ENCODE data around the gene HAND1. TPM values are rescaled to one million over a fixed set of nuclear protein-coding genes. Genes with fewer than 3 reads are reported as not detected.

Gene HAND1
- total RNA-seq, 4 donors from 2014 or later: not detected

GRCh38 chr5:154437281-154437965 lies 40.6 kb downstream of the HAND1 start:
- H3K36me3 ChIP-seq: peaks cover 2 to 87% (median 3%) of the 10 kb centered on the region in 3 donors
- H3K4me1 ChIP-seq: no peaks in the 10 kb centered on the region
- 93 to 96% methylated on average over 5 of the region's 5 CpGs for WGBS, 2 donors
- TF ChIP-seq POLR2A (IDR thresholded peaks at IDR 0.05) (no peak), CTCF (IDR thresholded peaks at IDR 0.05) (no peak), EP300 (IDR thresholded peaks at IDR 0.05) (no peak)
- H3K4me3 ChIP-seq: no peak overlapping the region
- H3K27ac ChIP-seq: no peak overlapping the region
- no peak for DNase-seq (ENCODE audit: low spot score in 2 of 2)
- no peaks in the 10 kb centered on the region for H3K27me3 ChIP-seq
- no peaks in the 10 kb centered on the region for H3K9me3 ChIP-seq

DNA sequence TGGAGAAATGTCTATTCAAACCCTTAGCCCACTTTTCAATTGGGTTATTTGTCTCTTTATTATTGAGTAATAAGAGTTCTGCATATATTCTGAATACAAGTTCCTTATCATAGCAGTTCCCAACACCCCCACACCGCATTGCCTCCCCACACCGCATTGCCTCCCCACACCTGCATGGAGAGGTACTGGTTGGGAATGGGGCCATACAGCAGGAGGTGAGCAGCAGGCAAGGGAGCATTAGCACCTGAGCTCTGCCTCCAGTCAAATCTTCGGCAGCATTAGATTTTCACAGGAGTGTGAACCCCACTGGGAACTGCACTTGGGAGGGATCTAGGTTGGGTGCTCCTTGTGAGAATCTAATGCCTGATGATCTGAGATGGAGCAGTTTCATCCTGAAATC lies 42.8 kb downstream of the HAND1 start:
- Histone ChIP-seq H3K27me3 (no peaks in the 10 kb centered on the region), H3K4me1 (no peaks in the 10 kb centered on the region), H3K9me3 (no peaks in the 10 kb centered on the region), H3K4me3 (no peak overlapping the region), H3K36me3 (peaks cover 0 to 70% (median 2%) of the 10 kb centered on the region in 3 donors), H3K27ac (no peak overlapping the region)
- 96 to 97% methylated on average over 3 of the region's 3 CpGs for WGBS, 2 donors
- TF ChIP-seq CTCF (IDR thresholded peaks at IDR 0.05) (no peak), EP300 (IDR thresholded peaks at IDR 0.05) (no peak), POLR2A (IDR thresholded peaks at IDR 0.05) (no peak)
- DNase-seq (ENCODE audit: low spot score in 2 of 2): no peak

DNA sequence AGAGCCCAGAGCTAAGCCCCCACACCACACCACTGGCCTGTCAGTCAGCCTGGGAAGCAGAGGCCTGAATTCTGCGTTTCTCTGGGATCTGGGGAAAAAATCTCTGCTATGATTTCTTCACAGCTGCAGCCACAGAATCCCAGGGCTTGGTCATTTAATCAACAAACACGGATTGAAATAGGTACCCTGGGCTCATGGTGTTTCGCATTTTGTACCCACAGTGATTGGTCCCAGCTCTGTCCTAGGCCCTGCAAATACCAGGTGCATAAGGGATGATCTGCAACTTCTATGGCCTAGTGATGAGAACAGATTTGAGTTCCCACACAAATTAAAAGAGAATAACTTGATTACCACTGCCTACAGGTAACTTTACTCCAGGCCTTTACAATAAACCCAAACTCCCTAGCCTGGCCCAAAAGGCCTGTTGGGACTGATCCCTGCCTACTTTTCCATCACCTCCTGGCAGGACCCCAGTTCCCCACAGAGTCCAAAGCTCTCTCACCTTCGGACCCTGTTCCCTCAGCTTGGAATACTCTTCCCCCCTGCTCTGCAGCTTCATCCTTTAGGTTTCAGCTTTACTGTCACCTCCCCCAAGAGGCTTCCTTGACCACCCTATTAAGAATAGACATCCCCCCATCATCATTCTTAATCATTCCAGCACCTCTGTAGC lies 46.9 kb downstream of the HAND1 start:
- TF ChIP-seq CTCF (IDR thresholded peaks at IDR 0.05) (no peak), POLR2A (IDR thresholded peaks at IDR 0.05) (no peak), EP300 (IDR thresholded peaks at IDR 0.05) (no peak)
- 67 to 79% methylated on average over 4 of the region's 4 CpGs for WGBS, 2 donors
- H3K4me1 ChIP-seq: no peaks in the 10 kb centered on the region
- no peak overlapping the region for H3K27ac ChIP-seq
- no peaks in the 10 kb centered on the region for H3K9me3 ChIP-seq
- peaks cover 0 to 2% of the 10 kb centered on the region in 2 donors for H3K27me3 ChIP-seq
- DNase-seq (ENCODE audit: low spot score in 2 of 2): no peak
- H3K36me3 ChIP-seq: peaks cover 0 to 30% (median 0%) of the 10 kb centered on the region in 3 donors
- H3K4me3 ChIP-seq: no peak overlapping the region

GRCh38 chr5:154430466-154430865 lies 47.6 kb downstream of the HAND1 start:
- Histone ChIP-seq H3K4me1 (no peaks in the 10 kb centered on the region), H3K27me3 (peaks cover 0 to 2% of the 10 kb centered on the region in 2 donors), H3K9me3 (no peaks in the 10 kb centered on the region), H3K27ac (no peak overlapping the region), H3K4me3 (no peak overlapping the region), H3K36me3 (peaks cover 0 to 24% (median 0%) of the 10 kb centered on the region in 3 donors)
- 48 to 55% methylated on average over 4 of the region's 4 CpGs for WGBS, 2 donors
- DNase-seq (ENCODE audit: low spot score in 2 of 2): no peak
- TF ChIP-seq EP300 (IDR thresholded peaks at IDR 0.05) (no peak), CTCF (IDR thresholded peaks at IDR 0.05) (no peak), POLR2A (IDR thresholded peaks at IDR 0.05) (no peak)

DNA sequence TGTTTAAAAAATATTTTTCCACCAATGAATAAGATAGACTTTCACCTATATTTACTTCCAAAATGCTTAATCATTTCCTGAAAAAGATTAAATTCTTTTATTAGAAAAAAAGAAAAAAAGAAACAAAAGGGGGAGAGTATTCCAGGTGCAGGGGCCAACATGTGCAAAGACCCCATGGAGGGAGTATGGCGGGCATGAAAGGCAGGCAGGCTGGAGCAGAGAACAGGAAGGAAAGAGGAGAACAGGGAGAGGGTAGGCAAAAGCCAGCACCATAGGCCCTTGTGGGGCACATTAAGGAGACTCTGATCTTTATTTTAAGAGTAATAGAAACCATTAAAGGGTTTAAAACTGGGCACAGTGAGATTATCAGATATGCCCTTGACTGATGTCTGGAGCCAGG lies 48.7 kb downstream of the HAND1 start:
- Histone ChIP-seq H3K9me3 (no peaks in the 10 kb centered on the region), H3K4me3 (no peak overlapping the region), H3K27me3 (peaks cover 0 to 2% of the 10 kb centered on the region in 2 donors), H3K36me3 (peaks cover 0 to 12% (median 0%) of the 10 kb centered on the region in 3 donors), H3K4me1 (no peaks in the 10 kb centered on the region), H3K27ac (no peak overlapping the region)
- no peak for DNase-seq (ENCODE audit: low spot score in 2 of 2)
- TF ChIP-seq CTCF (IDR thresholded peaks at IDR 0.05) (no peak), EP300 (IDR thresholded peaks at IDR 0.05) (no peak), POLR2A (IDR thresholded peaks at IDR 0.05) (no peak)
- WGBS, 2 donors: 91 to 100% methylated on average over 1 of the region's 1 CpG
